Measurements from ENCODE around the gene TAF11L2.
"Not testable (repeated sequence)": the region's sequence is repeated elsewhere in the genome, so short reads cannot be mapped to it uniquely, and the experiment has no call there.

GRCh38 chr5:17524935-17525334, 26.9 kb downstream of the TAF11L2 start, which contains the start of gene TAF11L5:
- TF ChIP-seq CTCF (optimal IDR thresholded peaks at IDR 0.05 in 1 of 3, IDR thresholded peaks at IDR 0.05 in 1 of 3, conservative IDR thresholded peaks at IDR 0.05 in 1 of 3; ENCODE audit: extremely low read depth in 1 of 3, insufficient read depth in 2 of 3, low read length in 3 of 3); EZH2 (IDR thresholded peaks at IDR 0.05; ENCODE audit: low read length): not testable (repeated sequence)
